ENCODE data around the gene HRH1. TPM values are rescaled to one million over a fixed set of nuclear protein-coding genes. Genes with fewer than 3 reads are reported as not detected.

HRH1 gene
- total and polyA plus RNA-seq, 2 experiments from 2014 or later, result not detected

GRCh38 chr3:11238880-11239279, 84.6 kb downstream of the HRH1 start:
- H3K36me3 ChIP-seq (ENCODE audit: insufficient read depth), result no peaks in the 10 kb centered on the region
- Mint-ChIP-seq H3K27me3 (ENCODE audit: insufficient read depth, low read depth, poor library complexity) (no peaks in the 10 kb centered on the region), H3K4me1 (peaks cover 6% of the 10 kb centered on the region; the same call in 1 of the 3 replicates), H3K27ac (no peak overlapping the region), H3K9me3 (no peaks in the 10 kb centered on the region; the same call in 2 of the 3 replicates), H3K36me3 (ENCODE audit: low read depth) (no peaks in the 10 kb centered on the region), H3K4me3 (no peak overlapping the region)
- TF ChIP-seq JUNB (IDR thresholded peaks at IDR 0.05; ENCODE audit: unreplicated experiment), result no peak
- no peak for TF ChIP-seq REST (IDR thresholded peaks at IDR 0.05; ENCODE audit: unreplicated experiment)
- TF ChIP-seq CREB1 (CRISPR knock-in tag; IDR thresholded peaks at IDR 0.05; ENCODE audit: low read depth), result no peak
- no peak for TF ChIP-seq ZNF114 (CRISPR knock-in tag; IDR thresholded peaks at IDR 0.05)
- no peak for TF ChIP-seq STAT1 (IDR thresholded peaks at IDR 0.05; ENCODE audit: unreplicated experiment)
- TF ChIP-seq, protein P1, sequence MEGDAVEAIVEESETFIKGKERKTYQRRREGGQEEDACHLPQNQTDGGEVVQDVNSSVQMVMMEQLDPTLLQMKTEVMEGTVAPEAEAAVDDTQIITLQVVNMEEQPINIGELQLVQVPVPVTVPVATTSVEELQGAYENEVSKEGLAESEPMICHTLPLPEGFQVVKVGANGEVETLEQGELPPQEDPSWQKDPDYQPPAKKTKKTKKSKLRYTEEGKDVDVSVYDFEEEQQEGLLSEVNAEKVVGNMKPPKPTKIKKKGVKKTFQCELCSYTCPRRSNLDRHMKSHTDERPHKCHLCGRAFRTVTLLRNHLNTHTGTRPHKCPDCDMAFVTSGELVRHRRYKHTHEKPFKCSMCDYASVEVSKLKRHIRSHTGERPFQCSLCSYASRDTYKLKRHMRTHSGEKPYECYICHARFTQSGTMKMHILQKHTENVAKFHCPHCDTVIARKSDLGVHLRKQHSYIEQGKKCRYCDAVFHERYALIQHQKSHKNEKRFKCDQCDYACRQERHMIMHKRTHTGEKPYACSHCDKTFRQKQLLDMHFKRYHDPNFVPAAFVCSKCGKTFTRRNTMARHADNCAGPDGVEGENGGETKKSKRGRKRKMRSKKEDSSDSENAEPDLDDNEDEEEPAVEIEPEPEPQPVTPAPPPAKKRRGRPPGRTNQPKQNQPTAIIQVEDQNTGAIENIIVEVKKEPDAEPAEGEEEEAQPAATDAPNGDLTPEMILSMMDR (conservative IDR thresholded peaks at IDR 0.05; ENCODE audit: low read depth in 2 of 2), result no peak
- no peak for TF ChIP-seq ZNF331 (CRISPR knock-in tag; IDR thresholded peaks at IDR 0.05; ENCODE audit: low read depth)
- no peak for TF ChIP-seq ZNF462 (CRISPR knock-in tag; IDR thresholded peaks at IDR 0.05)
- no peaks in the 10 kb centered on the region for H4K20me1 ChIP-seq (replicated peaks; ENCODE audit: insufficient read depth)
- H3K27ac ChIP-seq (ENCODE audit: low read depth), result no peak overlapping the region
- no peak for ATAC-seq
- H3K79me2 ChIP-seq (replicated peaks; ENCODE audit: insufficient read depth), result no peaks in the 10 kb centered on the region
- no peaks in the 10 kb centered on the region for H3K27me3 ChIP-seq (ENCODE audit: insufficient read depth)
- no peak for DNase-seq (ENCODE audit: low spot score)
- no peak overlapping the region for H3K4me2 ChIP-seq
- no peak overlapping the region for H2AFZ ChIP-seq
- no peaks in the 10 kb centered on the region for H3K9me2 ChIP-seq (ENCODE audit: insufficient read depth)
- no peak overlapping the region for H3K4me3 ChIP-seq
- H3F3A ChIP-seq (replicated peaks; ENCODE audit: low read depth), result no peaks in the 10 kb centered on the region
- no peaks in the 10 kb centered on the region; the same call in 1 of the 2 replicates for H3K4me1 ChIP-seq (ENCODE audit: insufficient read depth)
